Activated T-cell treated with anti-CD3 and anti-CD28 coated beads for 48 hours (primary cell): ENCODE results near the gene ZBTB7A.

Experiments
- DNase-seq: peaks from one replicate; pipeline ENCODE4 v3.0.0-alpha.2; 2020; ENCODE audit warnings: low read depth

ZBTB7A gene

DNA sequence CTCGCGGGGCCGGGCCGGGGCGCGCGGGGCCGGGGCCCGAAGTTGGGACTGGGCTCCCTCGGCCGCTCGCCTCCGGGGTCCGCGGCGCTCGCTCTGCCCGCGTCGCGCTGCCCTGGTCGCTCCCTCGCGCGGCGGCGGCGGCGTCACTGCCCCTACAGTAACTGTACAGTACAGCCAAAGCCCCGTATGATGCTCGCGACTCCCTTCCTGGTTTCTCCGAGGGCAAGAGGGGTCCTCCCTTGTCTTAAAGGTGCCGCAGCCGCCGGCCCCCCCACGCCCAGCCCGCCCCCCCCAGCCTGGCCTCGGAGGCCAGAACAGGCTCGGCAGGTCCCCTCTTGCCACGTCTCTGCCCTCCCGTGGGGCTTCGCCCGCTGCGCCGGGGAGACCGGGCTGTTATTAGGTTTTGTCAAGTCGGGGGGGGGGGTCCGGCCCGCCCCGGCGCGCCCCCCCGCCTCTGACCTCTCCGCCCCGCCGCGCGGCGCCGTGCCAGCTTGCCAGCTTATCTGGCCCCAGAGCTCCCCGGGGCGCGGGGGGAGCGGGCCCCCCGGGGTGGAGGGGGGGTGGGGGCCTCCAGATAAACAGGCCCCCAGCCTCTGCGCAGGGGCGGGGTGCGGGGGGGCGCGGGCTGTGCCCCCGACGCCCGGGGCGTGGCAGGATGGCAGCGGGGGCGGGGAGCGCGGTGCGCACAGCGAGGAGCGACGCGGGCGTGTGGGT, at the start of gene ZBTB7A:
Gene ZBTB7A (minus strand): TSS at position 218 of the 714 bp plus-strand sequence. CDS start 11,667 bp downstream, outside the sequence.
- DNase-seq: peak; percentile 62

DNA sequence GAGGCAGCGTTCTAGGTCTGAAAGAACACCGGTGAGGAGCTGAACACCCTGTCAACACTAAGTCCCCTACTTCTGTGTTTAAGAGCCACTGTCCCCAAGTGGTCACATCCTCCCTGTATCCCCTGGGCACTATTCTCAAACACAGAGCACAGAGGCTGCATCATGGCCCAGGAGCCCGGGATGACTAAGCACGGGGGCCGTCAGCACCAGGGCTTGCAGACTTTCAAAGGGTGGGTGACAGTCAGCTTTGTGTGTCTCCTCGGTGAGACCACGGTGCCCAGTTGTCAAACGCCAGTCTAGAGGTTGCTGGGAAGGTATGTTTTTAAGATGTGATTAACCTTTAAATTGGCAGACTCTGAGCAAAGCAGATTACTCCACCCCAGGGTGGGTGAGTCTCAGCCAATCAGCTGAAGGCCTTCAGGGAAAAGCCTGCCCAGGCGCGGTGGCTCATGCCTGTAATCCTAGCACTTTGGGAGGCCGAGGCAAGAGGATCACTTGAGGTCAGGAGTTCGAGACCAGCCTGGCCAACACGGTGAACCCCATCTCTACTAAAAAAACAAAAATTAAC, 49.2 kb upstream of the ZBTB7A start:
- DNase-seq: no peak

DNA sequence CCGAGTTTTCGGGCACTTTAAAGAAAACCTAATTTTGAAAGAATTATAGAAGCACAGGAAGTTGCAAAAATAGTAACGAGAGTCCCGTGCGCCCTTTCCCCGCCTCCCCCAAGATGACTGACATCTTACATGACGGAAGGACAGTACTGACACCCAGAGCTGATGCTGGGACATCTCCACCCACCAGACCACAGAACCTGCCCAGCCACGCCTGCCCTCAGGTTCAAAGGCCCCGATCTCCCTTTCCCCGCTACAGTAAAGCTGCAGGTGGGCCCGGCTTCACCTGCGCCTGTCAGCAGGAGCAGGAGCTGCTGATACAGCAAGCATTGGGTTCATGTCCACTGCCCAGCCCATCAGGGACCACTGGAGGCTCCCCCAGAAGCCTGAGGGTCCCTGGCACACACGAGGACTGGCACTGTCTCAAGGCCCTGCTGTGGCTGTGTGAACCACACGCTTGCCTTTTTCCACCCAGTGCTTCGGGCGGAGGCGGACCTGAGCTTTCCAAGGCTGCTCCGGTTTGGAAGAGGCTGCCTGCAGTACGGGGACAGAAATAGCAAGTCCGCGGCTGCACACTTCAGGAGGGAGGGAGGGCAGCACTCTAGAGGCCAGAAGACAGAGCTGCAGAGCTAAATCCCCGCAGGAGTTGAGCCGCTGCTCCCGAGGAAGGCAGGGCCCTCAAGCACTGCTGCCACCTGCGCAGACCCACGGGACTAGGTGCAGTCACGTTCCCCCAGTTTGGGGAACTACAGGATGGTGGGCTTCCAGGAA, 48.5 kb upstream of the ZBTB7A start:
- no peak for DNase-seq

DNA sequence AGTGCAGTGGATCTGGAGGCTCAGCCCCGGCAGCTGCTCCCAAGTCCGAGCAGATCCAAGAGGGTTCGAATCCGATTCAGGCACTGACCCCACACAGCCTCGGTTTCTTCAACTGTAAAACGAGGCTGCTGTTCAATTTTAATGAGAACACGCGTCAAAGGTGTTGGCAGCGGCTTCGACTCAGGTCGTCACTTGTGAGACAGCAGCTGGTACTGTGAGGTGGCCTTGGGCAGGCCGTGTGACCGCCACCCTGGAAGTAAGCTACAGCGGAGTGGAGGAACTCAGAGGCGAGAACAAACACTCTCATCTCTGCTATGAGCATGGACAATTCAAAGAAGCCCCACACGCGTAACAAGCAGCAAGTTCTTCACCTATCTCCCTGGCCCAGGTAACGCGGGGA, 47.5 kb upstream of the ZBTB7A start:
- DNase-seq: no peak

DNA sequence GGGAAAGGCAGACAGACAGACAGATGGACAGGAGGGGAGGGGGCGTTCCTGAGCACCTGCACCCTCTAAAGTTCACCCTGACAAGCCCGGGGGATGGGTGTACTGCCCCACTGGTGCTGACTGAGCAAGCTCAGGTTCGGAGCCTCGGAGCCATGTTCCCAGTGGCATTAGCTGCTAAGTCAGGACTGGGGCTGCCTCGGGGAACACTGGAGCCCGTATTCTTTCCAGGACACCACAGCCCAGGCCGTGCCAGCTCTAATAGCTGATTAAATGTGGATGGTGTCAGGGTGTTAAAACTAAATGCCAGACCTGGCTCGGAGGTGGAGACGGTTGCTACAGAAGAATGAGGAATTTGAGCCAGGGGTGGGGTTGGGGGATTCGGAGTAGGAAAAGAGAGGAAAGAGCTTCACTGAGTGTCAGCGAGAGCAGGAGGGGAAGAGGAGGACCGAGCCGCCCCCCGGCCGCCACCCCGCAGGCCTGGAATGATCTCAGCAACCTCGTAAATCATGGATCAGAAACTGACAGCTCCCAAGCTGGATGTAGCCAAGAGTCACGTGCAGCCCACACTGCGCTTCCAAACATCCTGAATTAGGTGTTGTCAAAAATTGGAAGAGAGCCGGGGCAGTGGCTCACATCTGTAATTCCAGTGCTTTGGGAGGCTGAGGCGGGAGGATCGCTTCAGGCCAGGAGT, 46.8 kb upstream of the ZBTB7A start:
- DNase-seq: no peak

DNA sequence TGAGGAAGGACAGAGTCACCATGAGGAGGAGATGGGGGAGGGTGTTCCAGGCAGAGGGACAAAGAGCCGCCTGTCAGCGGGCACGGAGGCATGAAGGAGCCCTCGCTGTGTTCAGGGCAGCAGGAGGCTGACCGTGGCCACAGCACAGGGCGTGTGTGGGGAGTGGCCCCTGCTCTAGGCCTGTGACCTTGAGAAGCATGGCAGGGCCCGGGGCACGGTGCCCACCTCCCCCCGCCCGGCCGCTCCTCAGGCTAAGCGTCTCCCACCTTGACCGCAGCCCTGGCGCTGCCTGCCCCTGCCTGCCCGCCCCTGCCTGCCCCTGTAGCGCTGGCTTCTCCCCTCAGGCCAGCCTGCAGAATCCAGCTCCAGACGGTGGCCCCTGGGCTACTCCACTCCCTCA, 45.7 kb upstream of the ZBTB7A start:
- DNase-seq: no peak

DNA sequence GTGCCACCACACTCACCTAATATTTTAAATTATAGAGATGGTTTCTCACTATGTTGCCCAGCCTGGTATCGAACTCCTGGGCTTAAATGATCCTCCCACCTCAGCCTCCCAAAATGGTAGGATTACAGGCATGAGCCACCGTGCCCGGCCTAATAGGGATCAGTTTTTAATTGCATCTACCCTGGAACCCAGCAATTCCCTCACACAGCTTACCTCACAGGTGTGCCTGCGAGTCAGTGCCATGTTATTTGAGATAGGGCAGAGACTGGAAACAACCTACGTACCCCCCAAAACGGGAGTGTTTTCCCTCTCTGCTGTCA, 42.9 kb upstream of the ZBTB7A start:
- no peak for DNase-seq

DNA sequence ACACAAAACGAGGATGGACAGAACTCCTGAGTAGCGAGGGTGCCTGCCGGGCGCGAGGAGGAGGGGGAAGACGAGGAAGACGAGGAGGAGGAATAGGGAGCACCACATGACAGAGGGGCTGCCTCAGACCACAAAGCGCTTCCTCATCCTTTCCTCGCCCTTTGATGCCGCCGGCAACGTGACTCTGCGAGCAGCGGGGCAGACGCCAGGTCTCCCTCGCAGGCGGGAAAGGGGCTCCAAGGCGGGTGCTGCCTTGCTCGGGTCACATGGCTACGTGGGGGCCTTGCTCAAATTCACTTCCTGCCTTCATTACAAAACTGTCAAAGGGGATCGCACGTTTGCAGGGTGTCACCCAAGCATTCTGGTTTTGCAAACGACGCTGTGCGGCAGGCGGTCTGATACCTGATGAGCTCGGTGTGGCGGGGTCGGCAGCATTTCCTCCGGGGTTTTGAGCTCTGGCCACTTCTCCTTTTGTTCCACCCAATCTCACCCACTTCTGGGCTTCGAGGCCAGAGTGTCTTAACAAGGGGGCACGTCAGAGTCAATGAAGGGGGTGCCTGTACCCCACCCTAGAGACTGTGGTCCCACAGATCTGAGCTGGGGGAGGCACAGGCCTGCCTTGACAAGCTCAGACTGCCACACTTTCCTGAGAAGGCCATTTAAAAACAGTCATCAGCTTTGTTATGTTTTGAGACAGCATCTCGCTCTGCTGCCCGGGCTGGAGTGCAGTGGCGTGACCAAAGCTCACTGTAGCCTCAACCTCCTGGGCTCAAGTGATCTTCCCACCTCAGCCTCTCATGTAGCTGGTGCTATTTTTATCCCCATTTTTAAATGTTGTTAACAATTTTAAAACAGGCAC, 42.3 kb upstream of the ZBTB7A start:
- DNase-seq: peak; percentile 47

DNA sequence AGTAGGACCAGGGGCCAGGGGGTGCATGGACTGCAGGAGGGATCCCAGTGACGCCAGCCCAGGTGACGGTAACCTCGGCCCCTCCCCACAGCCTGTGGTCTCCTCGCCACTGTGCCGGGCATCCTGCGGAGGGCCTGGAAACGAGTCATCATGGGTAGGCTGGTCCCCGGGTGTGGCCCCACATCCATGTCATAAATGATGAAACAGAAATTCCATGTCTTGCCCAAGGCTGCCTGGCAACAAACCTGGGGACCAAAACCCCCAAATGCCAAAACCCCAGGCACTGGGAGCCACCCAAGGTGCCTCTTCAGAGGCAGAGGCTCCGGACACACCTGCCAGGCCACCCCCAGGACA, 36.4 kb upstream of the ZBTB7A start:
- no peak for DNase-seq

DNA sequence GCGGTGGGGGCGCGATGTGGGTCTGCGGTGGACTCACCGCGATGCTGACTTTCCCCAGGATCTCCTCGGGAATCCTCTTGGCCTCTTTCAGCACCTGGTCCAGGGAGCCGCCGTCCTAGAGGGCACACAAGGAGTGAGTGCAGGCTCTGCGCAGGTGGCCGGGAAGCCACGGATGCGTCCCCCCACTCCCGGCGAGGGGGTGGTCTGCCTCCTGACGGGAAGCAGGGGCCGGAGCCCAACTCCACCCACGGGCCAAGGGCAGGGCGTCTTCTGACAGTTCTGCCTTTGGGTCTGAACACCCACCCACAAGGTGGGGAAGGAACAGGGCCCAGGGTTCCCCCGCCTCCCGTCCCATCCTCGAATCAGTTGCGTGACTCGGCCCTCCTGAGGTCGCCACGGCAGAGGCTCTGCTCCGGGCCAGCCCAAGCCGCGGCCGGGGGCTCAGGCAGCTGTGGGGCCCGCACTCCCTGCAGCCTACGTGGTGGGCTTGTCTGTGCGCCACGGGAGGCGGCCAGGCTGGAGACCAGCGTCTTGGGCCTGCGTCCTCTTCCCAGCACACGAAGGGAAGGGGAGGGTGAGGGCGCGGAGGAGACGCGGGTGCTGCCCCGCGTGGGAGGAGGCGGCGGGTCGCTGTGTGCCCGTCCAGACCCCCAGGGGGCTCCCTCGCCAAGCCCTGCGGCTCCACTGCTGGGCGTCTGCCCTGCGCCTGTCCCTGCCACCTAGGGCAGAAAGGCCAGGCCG, 35.8 kb upstream of the ZBTB7A start:
- no peak for DNase-seq

DNA sequence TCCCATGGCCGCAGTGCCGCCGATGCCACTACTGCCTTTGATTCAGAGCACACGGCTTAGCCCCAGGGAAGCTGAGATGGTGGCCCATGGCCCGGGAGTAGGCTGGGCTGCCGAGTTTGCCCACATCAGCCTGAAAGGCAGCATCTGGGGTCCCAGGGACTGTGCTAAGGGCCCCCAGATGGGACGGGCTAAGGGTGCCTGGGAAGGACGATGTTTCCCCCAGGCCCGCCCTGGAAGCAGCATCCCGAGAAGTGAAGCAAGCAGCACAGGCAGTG, 34.7 kb upstream of the ZBTB7A start:
- no peak for DNase-seq

DNA sequence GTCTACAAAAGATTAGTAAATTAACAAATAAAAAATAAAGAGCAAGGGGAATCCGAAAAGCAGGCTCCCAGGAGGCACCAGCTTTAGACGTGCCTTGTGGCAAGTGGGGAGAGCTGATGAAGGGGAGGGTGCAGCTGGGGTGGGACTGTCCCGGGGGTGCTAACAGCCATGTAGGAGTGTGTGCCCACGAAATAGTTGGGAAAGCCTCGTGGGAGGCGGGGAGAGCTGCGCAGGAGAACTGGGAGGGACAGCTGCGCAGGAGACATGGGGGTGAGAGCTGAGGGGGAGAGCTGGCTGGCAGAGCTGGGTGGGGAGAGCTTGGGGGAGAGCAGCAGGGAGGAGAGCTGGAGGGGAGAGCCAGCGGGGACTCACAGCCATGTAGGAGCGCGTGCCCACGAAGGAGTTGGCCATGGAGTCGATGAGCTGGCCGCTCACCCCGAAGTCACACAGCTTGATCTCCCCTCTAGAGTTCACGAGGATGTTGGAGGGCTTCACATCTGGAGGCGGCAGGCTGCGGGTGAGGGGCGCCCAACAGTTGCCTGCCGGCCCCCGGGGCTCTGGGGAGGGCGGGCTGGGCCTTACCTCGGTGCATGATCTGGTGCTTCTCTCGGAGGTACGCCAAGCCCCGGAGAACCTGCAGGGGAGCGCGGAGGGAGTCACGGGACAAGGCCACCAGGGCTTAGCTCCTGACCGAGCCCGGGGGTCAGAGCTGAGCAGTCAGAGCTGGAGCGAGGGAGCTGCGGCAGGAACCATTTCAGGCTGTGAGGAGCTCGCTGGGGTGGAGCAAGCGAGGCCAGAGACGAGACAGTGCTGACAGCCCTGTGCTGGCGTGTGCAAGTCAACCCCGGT, 34.2 kb upstream of the ZBTB7A start:
- no peak for DNase-seq

DNA sequence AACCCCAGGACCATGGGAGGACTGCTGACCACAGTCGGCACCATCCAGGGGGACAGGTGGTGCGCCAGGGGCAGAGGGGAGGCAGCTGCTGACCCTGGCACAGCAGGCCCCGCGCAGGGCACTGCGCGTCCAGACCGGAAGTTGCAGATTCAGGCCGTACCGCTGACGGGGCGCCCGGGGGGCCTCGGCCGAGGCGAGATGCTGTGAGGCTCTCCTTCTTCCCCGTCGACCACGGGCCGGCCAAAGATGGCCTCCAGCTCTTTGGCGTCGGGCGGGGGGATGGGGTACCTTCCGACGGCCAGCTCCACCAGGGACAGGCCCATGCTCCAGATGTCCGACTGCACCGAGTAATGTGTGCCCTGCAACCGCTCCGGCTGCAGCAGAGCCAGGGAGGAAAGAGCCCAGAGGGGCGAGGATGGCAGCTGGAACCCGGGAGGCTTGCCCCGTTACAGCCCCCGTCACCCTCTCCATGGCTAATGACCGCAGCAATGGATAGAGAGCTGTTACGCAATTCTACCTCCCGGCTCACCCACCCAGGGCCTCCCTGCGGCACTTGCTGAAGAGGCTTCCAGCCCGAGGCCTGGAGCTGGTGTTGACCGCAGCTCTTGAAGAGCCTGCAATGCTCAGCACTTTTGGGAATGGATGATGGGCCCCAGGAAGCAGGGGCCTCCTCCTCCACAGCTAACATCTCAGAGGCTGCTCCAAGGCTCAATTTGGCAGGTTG, 32.5 kb upstream of the ZBTB7A start:
- DNase-seq: no peak

DNA sequence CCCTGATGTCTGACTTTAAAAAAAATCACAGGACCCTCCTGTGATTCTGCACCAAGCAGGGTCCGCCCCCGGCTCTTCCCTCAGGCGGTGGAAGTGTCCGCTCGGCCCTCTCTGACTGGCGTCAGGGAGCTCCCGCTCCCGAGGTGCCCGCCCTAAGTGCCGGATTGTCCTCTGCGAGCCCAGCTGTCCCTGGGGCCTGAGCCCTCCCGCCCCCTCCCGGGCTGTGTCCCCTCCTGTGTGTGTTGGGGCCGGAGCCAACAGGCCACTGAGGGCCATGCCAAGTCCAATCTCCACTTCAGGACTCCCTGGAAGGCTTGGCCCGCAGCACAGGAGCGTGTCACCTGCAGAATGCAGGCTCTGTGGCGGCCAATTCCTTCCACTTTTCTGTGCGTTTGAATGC, 31.8 kb upstream of the ZBTB7A start:
- DNase-seq: no peak

DNA sequence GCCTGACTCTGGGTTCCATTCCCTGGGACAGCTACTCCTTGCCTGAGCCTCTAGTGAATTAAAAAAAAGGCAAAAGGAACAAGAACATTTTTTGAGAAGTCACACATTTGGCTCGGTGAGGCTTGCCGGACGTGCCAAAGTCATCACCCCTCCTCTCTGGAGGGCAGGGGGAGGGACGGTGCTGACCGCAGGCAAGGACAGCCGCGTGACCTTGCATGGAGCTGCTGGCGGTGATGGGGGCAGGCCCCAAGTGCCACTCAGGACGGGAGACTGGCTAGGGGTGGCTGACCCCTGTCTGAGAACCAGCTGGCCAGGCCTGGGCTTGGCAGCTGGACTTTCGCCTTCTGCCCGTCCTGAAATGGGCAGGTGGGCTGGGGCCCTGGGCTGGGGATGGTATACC, 30.8 kb upstream of the ZBTB7A start:
- no peak for DNase-seq

DNA sequence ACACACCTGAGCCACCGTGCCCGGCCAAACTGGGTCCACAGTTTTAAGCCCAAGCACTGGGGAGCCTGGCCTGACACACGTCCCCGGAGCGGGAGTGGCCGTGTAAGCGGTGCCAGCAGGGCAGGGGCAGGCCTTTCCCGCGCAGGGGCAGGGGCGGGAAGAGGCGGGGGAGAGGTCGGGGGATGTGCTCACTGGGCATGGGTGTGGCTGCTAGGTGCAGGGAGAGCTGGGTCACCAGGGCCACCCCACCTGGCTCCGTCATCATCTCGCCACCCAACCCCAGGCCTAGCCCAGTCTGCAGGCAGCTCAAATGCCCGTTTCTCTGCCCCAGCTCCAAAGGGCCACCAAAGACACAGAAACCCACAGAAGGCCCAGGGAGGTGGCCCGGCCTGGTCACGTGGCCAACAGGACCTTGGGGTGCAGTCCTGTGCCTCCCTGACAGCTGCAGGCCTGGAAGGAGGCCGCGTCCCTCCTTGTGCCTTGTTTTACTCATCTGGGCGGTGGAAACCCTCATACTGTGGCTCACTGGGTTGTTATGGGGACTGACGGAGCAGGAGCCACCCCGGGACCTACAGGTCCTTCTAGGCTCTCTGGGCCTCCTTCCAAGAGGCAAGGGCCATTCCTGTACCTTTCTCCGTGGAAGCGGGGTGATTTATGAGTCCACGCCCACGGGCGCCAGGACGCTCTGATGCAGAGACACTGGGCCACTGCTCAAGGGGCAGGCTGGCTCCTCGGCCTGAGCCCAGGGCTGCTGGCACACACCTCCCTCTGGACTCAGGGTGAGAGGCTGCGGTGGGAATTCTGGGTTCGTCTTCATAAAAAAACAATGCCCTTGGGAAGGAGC, 29.6 kb upstream of the ZBTB7A start:
- DNase-seq: no peak

DNA sequence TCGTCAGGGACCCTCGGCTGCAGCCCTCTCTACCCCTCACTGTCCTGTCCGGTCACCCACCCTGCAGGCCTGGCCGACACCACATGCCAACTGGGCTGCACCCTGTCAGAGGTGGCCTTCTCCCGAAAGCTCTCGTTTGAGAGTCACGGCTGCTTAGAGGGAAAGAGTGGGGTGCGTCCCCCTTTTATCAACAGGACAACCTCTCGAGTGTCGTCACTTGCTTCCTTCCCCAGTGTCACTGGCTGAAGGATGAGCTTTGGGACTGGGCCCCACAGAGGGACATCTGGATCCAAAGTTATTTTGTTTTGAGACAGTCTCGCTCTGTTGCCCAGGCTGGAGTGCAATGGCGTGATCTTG, 28.8 kb upstream of the ZBTB7A start:
- no peak for DNase-seq

DNA sequence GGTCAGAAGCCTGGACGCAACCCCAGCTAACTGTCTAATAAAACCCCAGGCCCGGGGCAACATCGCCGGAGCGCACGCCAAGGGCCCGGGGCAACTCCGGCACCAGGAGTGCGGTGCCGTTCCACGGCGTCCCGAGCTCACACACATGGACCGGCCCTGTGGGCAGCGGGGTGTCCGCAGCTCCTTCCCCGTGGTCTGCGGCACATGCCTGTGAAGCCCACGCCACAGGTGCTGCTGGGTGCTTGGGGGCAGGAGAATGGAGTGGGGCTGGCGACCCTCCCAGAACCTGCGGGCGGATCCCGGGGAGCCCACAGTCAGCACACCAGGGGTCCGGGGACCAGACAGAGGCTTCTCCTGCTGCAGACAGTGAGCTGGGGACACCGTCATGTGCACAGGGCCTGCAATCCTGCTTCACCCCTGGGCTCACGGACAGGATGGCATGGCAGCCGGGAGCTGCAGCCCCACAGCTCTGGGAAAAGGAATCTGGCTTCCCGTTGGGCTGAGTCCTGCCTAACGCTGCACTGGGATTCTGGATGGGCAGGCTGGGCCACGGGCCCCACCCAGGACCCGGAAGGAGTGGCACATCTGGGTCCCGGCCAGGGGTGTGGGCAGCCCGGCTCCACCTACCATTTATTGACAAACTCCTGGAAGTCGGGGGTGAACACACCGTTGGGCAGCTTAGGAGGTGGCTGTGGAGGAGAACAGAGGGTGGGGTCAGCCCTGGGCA, 28.2 kb upstream of the ZBTB7A start:
- DNase-seq: no peak
